IgD-negative memory B cell (primary cell): ENCODE data around the gene OAS2. TPM values are rescaled to one million over a fixed set of nuclear protein-coding genes. Genes with fewer than 3 reads are reported as not detected.

Source experiments
- H3K27ac Mint-ChIP-seq, 3 donors: one replicate each; pipeline ENCODE4 v1.8.0; 2020 to 2022; ENCODE audit warnings: mild to moderate bottlenecking in 3 of 3, mixed read lengths in 3 of 3, moderate library complexity in 1 of 3
- H3K27me3 Mint-ChIP-seq: one replicate; pipeline ENCODE4 v1.8.0; 2021; ENCODE audit warnings: mixed read lengths
- H3K36me3 Mint-ChIP-seq: one replicate; pipeline ENCODE4 v1.8.0; 2020; ENCODE audit warnings: mild to moderate bottlenecking, mixed read lengths
- H3K4me1 Mint-ChIP-seq, 3 donors: one replicate each; pipeline ENCODE4 v1.8.0; 2020 to 2022; ENCODE audit warnings: mixed read lengths in 3 of 3, mild to moderate bottlenecking in 1 of 3
- H3K4me3 Mint-ChIP-seq, 4 donors: one replicate each; pipeline ENCODE4 v1.8.0; 2020 to 2022; ENCODE audit warnings: mild to moderate bottlenecking in 4 of 4, mixed read lengths in 4 of 4, moderate library complexity in 3 of 4
- H3K9me3 Mint-ChIP-seq, 3 donors: one replicate each; pipeline ENCODE4 v1.8.0; 2020 to 2021; ENCODE audit warnings: mixed read lengths in 3 of 3, mild to moderate bottlenecking in 1 of 3
- polyA plus RNA-seq: library from polyadenylated mRNA; unstranded; fragments of 300-500 nt; fragmentation: Illumina TruSeq; gene quantifications from one replicate; pipeline ENCODE4 v1.2.3, GENCODE V29; 2021

OAS2 gene
- polyA plus RNA-seq, 1 donor from 2014 or later = 44.7 TPM

DNA sequence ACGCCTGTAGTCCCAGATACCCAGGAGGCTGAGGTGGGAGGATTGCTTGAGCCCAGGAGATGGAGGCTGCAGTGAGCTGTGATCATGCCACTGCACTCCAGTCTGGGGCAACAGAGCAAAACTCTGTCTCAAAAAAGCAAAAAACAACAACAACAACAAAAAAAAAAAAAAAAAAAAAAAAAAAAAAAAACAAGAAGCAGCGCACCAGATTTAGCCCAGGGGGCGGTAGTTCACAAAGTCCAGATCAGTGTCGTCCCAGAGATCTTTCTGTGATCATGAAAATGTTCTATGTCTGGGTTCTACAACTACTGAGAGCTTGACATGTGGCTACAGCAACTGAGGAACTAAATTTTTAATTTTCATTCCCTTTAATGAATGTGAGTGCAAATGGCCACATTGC, 27.4 kb downstream of the OAS2 start:
- Mint-ChIP-seq H3K4me3 (no peak overlapping the region), H3K4me1 (peaks cover 0 to 1% (median 0%) of the 10 kb centered on the region in 3 donors), H3K27ac (no peak overlapping the region), H3K36me3 (peaks cover 20% of the 10 kb centered on the region), H3K27me3 (no peaks in the 10 kb centered on the region), H3K9me3 (peaks cover 4% of the 10 kb centered on the region in 3 donors)

GRCh38 chr12:113006206-113006605, 27.9 kb downstream of the OAS2 start:
- H3K27ac Mint-ChIP-seq = no peak overlapping the region
- peaks cover 0 to 1% (median 0%) of the 10 kb centered on the region in 3 donors for H3K4me1 Mint-ChIP-seq
- no peak overlapping the region for H3K4me3 Mint-ChIP-seq
- peaks cover 4 to 7% (median 7%) of the 10 kb centered on the region in 3 donors for H3K9me3 Mint-ChIP-seq
- H3K36me3 Mint-ChIP-seq = peaks cover 22% of the 10 kb centered on the region
- H3K27me3 Mint-ChIP-seq = no peaks in the 10 kb centered on the region

- H3K27ac Mint-ChIP-seq = no peak overlapping the region
- peaks cover 6 to 9% (median 7%) of the 10 kb centered on the region in 3 donors for H3K9me3 Mint-ChIP-seq
- peaks cover 25% of the 10 kb centered on the region for H3K36me3 Mint-ChIP-seq
These were observed 28.3 kb downstream of the OAS2 start for GRCh38 chr12:113006641-113007040.

DNA sequence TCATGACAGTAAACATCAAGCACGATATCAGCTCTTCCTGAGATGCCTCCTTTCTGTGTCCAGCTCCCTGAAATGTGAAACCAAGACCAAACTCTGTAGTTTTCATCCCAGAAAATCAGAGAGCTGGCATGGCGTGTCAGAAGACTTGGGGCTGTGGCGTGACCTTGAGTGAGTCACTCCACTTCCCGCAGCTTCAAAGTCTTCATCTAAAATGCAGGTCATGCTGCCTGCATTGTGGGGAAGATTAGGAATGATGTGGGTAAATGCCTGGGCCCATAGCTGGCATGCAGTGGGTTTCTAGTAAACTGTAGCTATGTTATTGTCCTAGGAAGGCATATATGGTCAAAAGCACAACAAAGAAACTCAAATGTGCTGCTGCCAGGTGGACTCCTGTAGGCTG, 28.8 kb downstream of the OAS2 start:
- H3K9me3 Mint-ChIP-seq = peaks cover 7 to 15% (median 10%) of the 10 kb centered on the region in 3 donors
- peaks cover 28% of the 10 kb centered on the region for H3K36me3 Mint-ChIP-seq
- no peaks in the 10 kb centered on the region for H3K4me1 Mint-ChIP-seq
- peak overlapping the region in 1 of 4 donors; percentile 21 for H3K4me3 Mint-ChIP-seq
- H3K27ac Mint-ChIP-seq = no peak overlapping the region
- no peaks in the 10 kb centered on the region for H3K27me3 Mint-ChIP-seq

More at GRCh38 chr12:113006641-113007040, 28.3 kb downstream of the OAS2 start:
- Mint-ChIP-seq H3K27me3 (no peaks in the 10 kb centered on the region), H3K4me3 (no peak overlapping the region), H3K4me1 (no peaks in the 10 kb centered on the region)

DNA sequence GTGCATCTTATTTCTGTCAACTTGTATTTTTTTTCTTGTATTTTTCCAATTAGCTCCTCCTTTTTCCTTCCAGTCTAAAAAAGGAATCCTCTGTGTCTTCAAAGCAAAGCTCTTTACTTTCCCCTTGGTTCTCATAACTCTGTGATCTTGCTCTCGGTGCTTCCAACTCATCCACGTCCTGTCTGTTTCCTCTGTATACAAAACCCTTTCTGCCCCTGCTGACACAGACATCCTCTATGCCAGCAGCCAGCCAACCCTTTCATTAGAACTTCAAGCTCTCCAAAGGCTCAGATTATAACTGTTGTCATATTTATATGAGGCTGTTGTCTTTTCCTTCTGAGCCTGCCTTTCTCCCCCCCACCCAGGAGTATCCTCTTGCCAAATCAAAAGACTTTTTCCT, 32.4 kb downstream of the OAS2 start:
- H3K36me3 Mint-ChIP-seq = peaks cover 28% of the 10 kb centered on the region
- peaks cover 9 to 15% (median 10%) of the 10 kb centered on the region in 3 donors for H3K9me3 Mint-ChIP-seq
- H3K4me1 Mint-ChIP-seq = no peaks in the 10 kb centered on the region
- H3K27me3 Mint-ChIP-seq = no peaks in the 10 kb centered on the region
- no peak overlapping the region for H3K27ac Mint-ChIP-seq
- no peak overlapping the region for H3K4me3 Mint-ChIP-seq

GRCh38 chr12:113014565-113014964, 36.2 kb downstream of the OAS2 start:
- no peaks in the 10 kb centered on the region for H3K27me3 Mint-ChIP-seq

DNA sequence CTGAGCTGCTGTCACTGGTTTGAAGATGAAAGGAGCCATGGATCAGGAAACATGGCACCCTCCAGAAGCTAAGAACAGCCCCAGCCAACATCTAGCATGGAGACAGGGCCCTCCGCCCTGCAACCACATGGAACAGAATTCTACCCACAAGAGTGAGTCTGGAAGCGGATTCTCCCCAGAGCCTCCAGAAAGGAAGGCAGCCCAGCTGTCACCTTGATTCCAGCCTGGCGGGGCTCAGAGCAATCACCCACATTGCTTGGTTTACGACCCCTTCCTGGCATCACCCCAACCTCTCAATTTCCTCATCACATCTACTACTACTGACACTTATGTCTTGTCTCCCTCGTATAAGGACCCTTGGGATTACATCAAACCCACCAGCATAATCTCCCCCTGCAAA, 38.5 kb downstream of the OAS2 start:
- Mint-ChIP-seq H3K9me3 (peaks cover 2 to 4% (median 3%) of the 10 kb centered on the region in 3 donors), H3K4me1 (no peaks in the 10 kb centered on the region)

More at GRCh38 chr12:113014565-113014964, 36.2 kb downstream of the OAS2 start:
- no peak overlapping the region for H3K27ac Mint-ChIP-seq
- no peaks in the 10 kb centered on the region for H3K4me1 Mint-ChIP-seq
- H3K9me3 Mint-ChIP-seq = peaks cover 9 to 15% (median 10%) of the 10 kb centered on the region in 3 donors
- H3K4me3 Mint-ChIP-seq = no peak overlapping the region
- H3K36me3 Mint-ChIP-seq = peaks cover 24% of the 10 kb centered on the region

GRCh38 chr12:113019025-113019424, 40.7 kb downstream of the OAS2 start:
- Mint-ChIP-seq H3K36me3 (no peaks in the 10 kb centered on the region), H3K27me3 (peaks cover 4% of the 10 kb centered on the region), H3K9me3 (no peaks in the 10 kb centered on the region), H3K4me1 (no peaks in the 10 kb centered on the region), H3K27ac (no peak overlapping the region), H3K4me3 (no peak overlapping the region)

More for the DNA sequence above, 38.5 kb downstream of the OAS2 start:
- Mint-ChIP-seq H3K27ac (no peak overlapping the region), H3K4me3 (no peak overlapping the region), H3K36me3 (peaks cover 7% of the 10 kb centered on the region), H3K27me3 (peaks cover 3% of the 10 kb centered on the region)

GRCh38 chr12:113021500-113021899, 43.2 kb downstream of the OAS2 start:
- Mint-ChIP-seq H3K4me1 (no peaks in the 10 kb centered on the region), H3K36me3 (no peaks in the 10 kb centered on the region), H3K9me3 (no peaks in the 10 kb centered on the region), H3K27ac (no peak overlapping the region), H3K27me3 (peaks cover 5% of the 10 kb centered on the region), H3K4me3 (no peak overlapping the region)

GRCh38 chr12:113022563-113023297, 44.4 kb downstream of the OAS2 start:
- no peaks in the 10 kb centered on the region for H3K36me3 Mint-ChIP-seq
- H3K27ac Mint-ChIP-seq = no peak overlapping the region
- H3K4me3 Mint-ChIP-seq = no peak overlapping the region
- peaks cover 5% of the 10 kb centered on the region for H3K27me3 Mint-ChIP-seq
- no peaks in the 10 kb centered on the region for H3K9me3 Mint-ChIP-seq
- H3K4me1 Mint-ChIP-seq = no peaks in the 10 kb centered on the region

DNA sequence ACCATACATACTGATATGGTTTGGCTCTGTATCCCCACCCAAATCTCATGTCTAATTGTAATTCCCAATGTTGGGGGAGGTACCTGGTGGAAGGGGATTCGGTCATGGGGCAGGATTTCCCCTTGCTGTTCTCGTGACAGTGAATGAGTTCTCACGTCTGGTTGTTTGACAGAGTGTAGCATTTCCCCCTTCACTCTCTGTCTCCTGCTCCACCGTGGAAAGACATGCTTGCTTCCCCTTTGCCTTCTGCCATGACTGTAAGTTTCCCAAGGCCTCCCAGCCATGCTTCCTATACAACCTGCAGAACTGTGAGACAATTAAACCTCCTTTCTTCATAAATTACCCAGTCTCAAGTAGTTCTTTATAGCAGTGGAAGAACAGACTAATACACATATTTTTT, 49.4 kb downstream of the OAS2 start:
- Mint-ChIP-seq H3K4me3 (no peak overlapping the region), H3K27ac (no peak overlapping the region), H3K4me1 (peaks cover 0 to 3% (median 2%) of the 10 kb centered on the region in 3 donors), H3K9me3 (no peaks in the 10 kb centered on the region), H3K27me3 (peaks cover 5% of the 10 kb centered on the region), H3K36me3 (no peaks in the 10 kb centered on the region)

DNA sequence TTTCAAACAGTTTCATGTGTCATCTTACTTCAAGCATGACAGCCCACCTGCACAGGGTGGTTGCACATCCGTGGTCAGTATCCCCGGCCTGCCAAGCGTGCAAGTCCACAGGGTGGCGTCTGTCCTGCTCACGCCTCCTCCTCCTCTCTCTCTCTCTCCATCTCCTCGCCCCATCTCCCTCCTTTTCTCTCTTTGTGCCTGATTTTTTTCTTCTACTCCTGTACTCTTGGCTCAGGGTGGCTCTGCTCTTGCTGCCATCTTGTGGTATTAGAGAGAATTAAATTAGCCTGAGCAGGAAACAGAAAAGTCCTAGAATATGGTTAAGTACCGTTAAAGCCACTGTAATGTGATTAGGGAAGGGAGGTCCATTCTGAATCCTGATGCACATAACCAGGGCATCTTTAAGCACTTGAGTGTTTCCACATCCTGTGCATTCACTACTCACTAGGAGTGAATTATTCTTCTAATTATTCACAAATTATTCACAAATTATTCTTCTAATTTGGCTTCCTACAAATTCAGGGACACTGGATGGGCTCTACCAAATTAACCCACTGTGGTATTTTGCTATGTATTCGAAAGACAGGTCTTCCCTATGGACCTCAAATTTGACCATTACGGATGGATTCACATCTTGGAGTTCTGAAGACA, 52.7 kb downstream of the OAS2 start:
- H3K27me3 Mint-ChIP-seq = peaks cover 3% of the 10 kb centered on the region
- H3K36me3 Mint-ChIP-seq = no peaks in the 10 kb centered on the region
- no peak overlapping the region for H3K4me3 Mint-ChIP-seq
- H3K9me3 Mint-ChIP-seq = no peaks in the 10 kb centered on the region
- H3K4me1 Mint-ChIP-seq = peaks cover 0 to 3% (median 2%) of the 10 kb centered on the region in 3 donors
- no peak overlapping the region for H3K27ac Mint-ChIP-seq

- Mint-ChIP-seq H3K27ac (no peak overlapping the region), H3K4me1 (peaks cover 0 to 2% (median 0%) of the 10 kb centered on the region in 3 donors), H3K27me3 (peaks cover 2% of the 10 kb centered on the region), H3K4me3 (no peak overlapping the region), H3K9me3 (no peaks in the 10 kb centered on the region), H3K36me3 (peaks cover 2% of the 10 kb centered on the region)
These were observed 61.7 kb downstream of the OAS2 start for GRCh38 chr12:113039911-113040445.

GRCh38 chr12:113040722-113041171, 62.4 kb downstream of the OAS2 start:
- Mint-ChIP-seq H3K4me1 (peaks cover 0 to 2% (median 0%) of the 10 kb centered on the region in 3 donors), H3K36me3 (peaks cover 2% of the 10 kb centered on the region), H3K4me3 (no peak overlapping the region), H3K27ac (no peak overlapping the region), H3K27me3 (peaks cover 2% of the 10 kb centered on the region), H3K9me3 (no peaks in the 10 kb centered on the region)

DNA sequence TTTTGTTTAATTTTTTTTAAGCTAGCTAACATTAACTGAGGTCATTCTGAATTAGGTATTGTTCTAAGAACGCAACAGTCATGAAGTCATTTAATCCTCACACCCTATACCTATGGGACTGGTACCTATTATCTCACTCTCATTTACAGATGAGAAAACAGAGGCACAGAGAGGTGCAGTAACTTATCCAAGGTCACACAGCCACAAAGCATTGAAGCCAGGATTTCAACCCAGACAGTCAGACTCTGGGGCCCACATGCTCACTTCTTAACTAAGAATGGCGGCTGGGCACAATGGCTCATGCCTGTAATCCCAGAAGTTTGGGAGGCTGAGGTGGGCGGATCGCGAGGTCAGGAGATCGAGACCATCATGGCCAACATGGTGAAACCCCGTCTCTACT, 63.2 kb downstream of the OAS2 start:
- Mint-ChIP-seq H3K4me3 (no peak overlapping the region), H3K36me3 (peaks cover 2% of the 10 kb centered on the region), H3K27ac (no peak overlapping the region), H3K27me3 (peaks cover 2% of the 10 kb centered on the region), H3K9me3 (no peaks in the 10 kb centered on the region), H3K4me1 (peaks cover 0 to 2% (median 0%) of the 10 kb centered on the region in 3 donors)
